ENCODE measurements around the gene ERRFI1. TPM values are rescaled to one million over a fixed set of nuclear protein-coding genes. Genes with fewer than 3 reads are reported as not detected.
"Not testable (repeated sequence)": the region's sequence is repeated elsewhere in the genome, so short reads cannot be mapped to it uniquely, and the experiment has no call there.

Gene ERRFI1
- total RNA-seq, 1 donor from 2014 or later: 305 TPM

DNA sequence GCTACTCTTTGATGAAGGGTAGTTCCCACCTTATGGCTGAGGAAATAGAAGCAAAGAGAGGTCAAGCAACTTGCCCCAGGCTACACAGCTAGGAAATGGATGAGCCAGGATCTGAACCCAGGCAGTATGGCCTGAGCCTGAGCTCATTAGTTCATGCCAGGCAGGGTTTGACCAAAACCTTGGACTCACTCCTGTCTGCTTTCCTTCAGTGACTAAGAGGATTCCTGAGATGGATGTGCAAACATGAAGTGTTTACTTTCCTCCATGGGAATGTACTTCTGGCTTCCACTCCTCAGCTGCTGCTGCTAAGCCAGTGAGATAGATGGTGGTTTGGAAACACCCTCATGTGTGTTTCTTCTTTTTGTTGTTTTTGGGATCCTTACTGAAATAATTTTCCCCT is 35.1 kb upstream of the ERRFI1 start:
- Mint-ChIP-seq H3K27me3 (ENCODE audit: low read depth) (no peaks in the 10 kb centered on the region), H3K36me3 (ENCODE audit: low read depth) (peaks cover 2% of the 10 kb centered on the region), H3K9me3 (ENCODE audit: low read depth) (peaks cover 7% of the 10 kb centered on the region), H3K4me1 (ENCODE audit: low read depth) (peaks cover 57% of the 10 kb centered on the region), H3K4me3 (ENCODE audit: unreplicated experiment) (no peak overlapping the region), H3K27ac (ENCODE audit: unreplicated experiment) (peak overlapping the region; percentile 92)
- DNase-seq (ENCODE audit: low spot score): no peak
- TF ChIP-seq, protein P1, sequence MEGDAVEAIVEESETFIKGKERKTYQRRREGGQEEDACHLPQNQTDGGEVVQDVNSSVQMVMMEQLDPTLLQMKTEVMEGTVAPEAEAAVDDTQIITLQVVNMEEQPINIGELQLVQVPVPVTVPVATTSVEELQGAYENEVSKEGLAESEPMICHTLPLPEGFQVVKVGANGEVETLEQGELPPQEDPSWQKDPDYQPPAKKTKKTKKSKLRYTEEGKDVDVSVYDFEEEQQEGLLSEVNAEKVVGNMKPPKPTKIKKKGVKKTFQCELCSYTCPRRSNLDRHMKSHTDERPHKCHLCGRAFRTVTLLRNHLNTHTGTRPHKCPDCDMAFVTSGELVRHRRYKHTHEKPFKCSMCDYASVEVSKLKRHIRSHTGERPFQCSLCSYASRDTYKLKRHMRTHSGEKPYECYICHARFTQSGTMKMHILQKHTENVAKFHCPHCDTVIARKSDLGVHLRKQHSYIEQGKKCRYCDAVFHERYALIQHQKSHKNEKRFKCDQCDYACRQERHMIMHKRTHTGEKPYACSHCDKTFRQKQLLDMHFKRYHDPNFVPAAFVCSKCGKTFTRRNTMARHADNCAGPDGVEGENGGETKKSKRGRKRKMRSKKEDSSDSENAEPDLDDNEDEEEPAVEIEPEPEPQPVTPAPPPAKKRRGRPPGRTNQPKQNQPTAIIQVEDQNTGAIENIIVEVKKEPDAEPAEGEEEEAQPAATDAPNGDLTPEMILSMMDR (IDR thresholded peaks at IDR 0.05): no peak

- DNase-seq (ENCODE audit: low spot score): no peak
- H3K27me3 Mint-ChIP-seq (ENCODE audit: low read depth): no peaks in the 10 kb centered on the region
- peak overlapping the region; percentile 94 for H3K27ac Mint-ChIP-seq (ENCODE audit: unreplicated experiment)
- H3K9me3 Mint-ChIP-seq (ENCODE audit: low read depth): no peaks in the 10 kb centered on the region
- H3K4me1 Mint-ChIP-seq (ENCODE audit: low read depth): peaks cover 61% of the 10 kb centered on the region
- TF ChIP-seq, protein P1 (IDR thresholded peaks at IDR 0.05): no peak
- H3K4me3 Mint-ChIP-seq (ENCODE audit: unreplicated experiment): no peak overlapping the region
- H3K36me3 Mint-ChIP-seq (ENCODE audit: low read depth): no peaks in the 10 kb centered on the region
Measured at GRCh38 chr1:8059161-8059622, 33.1 kb upstream of the ERRFI1 start.

GRCh38 chr1:8057779-8058178 is 31.7 kb upstream of the ERRFI1 start:
- H3K4me1 Mint-ChIP-seq (ENCODE audit: low read depth): peaks cover 61% of the 10 kb centered on the region
- H3K27me3 Mint-ChIP-seq (ENCODE audit: low read depth); H3K27ac Mint-ChIP-seq (ENCODE audit: unreplicated experiment); H3K36me3 Mint-ChIP-seq (ENCODE audit: low read depth); H3K9me3 Mint-ChIP-seq (ENCODE audit: low read depth); H3K4me3 Mint-ChIP-seq (ENCODE audit: unreplicated experiment); DNase-seq (ENCODE audit: low spot score): not testable (repeated sequence)

GRCh38 chr1:8055973-8056372 is 29.9 kb upstream of the ERRFI1 start:
- Mint-ChIP-seq H3K27me3 (ENCODE audit: low read depth) (no peaks in the 10 kb centered on the region), H3K27ac (ENCODE audit: unreplicated experiment) (peak overlapping the region; percentile 79)
- no peak for DNase-seq (ENCODE audit: low spot score)

DNA sequence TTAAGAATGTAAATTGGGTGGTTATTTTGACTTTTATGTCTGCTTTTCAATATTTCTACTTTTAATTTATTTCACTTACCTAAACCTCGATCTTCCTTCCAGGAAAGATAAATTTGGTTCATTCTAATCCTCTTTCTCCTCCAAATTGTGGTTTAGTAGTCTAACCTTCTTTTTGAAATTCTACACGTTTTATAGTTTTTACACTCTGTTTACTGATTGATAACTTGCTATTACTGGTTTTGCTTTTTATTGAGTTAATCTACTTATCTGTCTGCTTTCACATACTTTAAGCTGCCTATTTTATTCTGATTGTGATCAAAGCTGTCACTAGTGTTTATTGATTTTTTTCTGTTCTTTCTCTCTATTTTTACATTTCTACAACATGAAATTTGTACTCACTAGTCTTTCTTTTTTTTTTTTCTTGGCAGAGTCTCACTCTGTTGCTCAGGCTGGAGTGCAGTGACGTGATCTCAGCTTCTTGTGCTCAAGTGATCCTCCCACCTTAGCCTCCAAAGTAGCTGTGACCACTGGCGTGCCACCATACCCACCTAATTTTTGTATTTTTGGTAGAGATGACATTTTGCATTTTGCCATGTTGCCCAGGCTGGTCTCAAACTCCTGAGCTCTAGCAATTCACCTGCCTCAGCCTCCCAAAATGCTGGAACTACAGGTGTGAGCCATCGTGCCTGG is 27.9 kb upstream of the ERRFI1 start:
- no peak for DNase-seq (ENCODE audit: low spot score)
- TF ChIP-seq, protein P1 (IDR thresholded peaks at IDR 0.05): no peak
- Mint-ChIP-seq H3K4me1 (ENCODE audit: low read depth) (peaks cover 44% of the 10 kb centered on the region), H3K27ac (ENCODE audit: unreplicated experiment) (peak overlapping the region; percentile 47), H3K4me3 (ENCODE audit: unreplicated experiment) (no peak overlapping the region), H3K36me3 (ENCODE audit: low read depth) (no peaks in the 10 kb centered on the region), H3K27me3 (ENCODE audit: low read depth) (no peaks in the 10 kb centered on the region), H3K9me3 (ENCODE audit: low read depth) (no peaks in the 10 kb centered on the region)

More at GRCh38 chr1:8055973-8056372, 29.9 kb upstream of the ERRFI1 start:
- Mint-ChIP-seq H3K36me3 (ENCODE audit: low read depth) (no peaks in the 10 kb centered on the region), H3K4me1 (ENCODE audit: low read depth) (peaks cover 54% of the 10 kb centered on the region), H3K9me3 (ENCODE audit: low read depth) (no peaks in the 10 kb centered on the region), H3K4me3 (ENCODE audit: unreplicated experiment) (no peak overlapping the region)
- TF ChIP-seq, protein P1 (IDR thresholded peaks at IDR 0.05): no peak

DNA sequence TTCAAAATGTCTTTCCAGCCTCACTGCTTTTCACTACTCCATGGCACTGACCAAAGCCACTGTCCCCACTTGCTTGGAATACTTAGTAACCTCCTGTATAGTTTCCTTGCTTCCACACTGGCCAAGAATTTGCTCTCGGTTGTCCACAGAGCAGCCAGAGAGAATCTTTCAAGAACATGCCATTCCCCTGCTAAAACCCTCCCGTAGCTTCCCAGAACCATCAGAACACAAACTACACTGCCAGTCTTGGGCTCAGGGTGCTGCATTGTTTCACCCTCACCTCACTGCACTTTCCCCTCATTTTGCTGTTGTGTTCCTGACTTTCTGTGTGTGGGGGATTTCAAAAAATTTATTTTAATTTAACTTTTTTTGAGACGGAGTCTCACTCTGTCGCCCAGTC is 25.5 kb upstream of the ERRFI1 start:
- Mint-ChIP-seq H3K4me3 (ENCODE audit: unreplicated experiment) (no peak overlapping the region), H3K27ac (ENCODE audit: unreplicated experiment) (peak overlapping the region; percentile 2), H3K9me3 (ENCODE audit: low read depth) (no peaks in the 10 kb centered on the region), H3K27me3 (ENCODE audit: low read depth) (no peaks in the 10 kb centered on the region), H3K36me3 (ENCODE audit: low read depth) (no peaks in the 10 kb centered on the region), H3K4me1 (ENCODE audit: low read depth) (peaks cover 52% of the 10 kb centered on the region)
- no peak for DNase-seq (ENCODE audit: low spot score)
- TF ChIP-seq, protein P1 (IDR thresholded peaks at IDR 0.05): no peak

GRCh38 chr1:8049229-8049628 is 23.1 kb upstream of the ERRFI1 start:
- not testable (repeated sequence) for H3K27me3 Mint-ChIP-seq (ENCODE audit: low read depth); H3K4me3 Mint-ChIP-seq (ENCODE audit: unreplicated experiment); DNase-seq (ENCODE audit: low spot score); H3K36me3 Mint-ChIP-seq (ENCODE audit: low read depth); H3K9me3 Mint-ChIP-seq (ENCODE audit: low read depth)
- H3K4me1 Mint-ChIP-seq (ENCODE audit: low read depth): peaks cover 50% of the 10 kb centered on the region
- H3K27ac Mint-ChIP-seq (ENCODE audit: unreplicated experiment): peak overlapping the region; percentile 99

All from chondrocyte (in vitro differentiated cells).